ENCODE data around the gene POLD1. TPM values are rescaled to one million over a fixed set of nuclear protein-coding genes. Genes with fewer than 3 reads are reported as not detected.

The POLD1 gene
- total RNA-seq, 1 donor from 2014 or later = 91.8 TPM

DNA sequence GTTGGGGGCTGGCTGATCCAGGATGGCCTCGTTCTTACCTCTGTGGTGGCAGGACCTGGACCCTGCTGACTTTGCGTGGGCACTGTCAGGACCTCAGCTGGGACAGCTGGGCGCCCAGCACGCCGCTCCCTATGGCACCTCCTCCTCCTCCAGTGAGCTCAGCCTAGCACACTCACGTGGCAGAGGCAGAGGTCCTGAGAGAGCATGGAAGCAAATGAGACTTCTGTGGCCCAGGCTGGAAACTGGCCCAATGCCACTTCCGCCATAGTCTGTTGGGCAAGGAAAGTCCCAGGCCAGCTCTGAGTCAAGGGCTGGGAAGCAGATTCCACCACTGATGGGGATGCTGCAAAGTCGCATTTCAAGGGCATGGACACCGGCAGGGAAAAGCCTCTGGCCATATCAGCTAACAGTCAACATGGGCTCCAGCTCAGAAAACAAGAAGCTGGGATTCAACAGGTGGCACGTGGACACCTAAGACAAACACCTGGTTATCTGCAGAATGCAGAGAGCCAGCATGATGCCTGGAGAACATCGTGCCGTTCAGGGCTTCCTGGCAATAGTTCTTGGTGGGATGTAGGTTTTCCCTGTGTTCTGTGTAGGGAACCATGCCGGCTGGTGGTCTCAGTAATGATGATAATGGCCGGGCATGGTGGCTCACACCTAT, 65.2 kb downstream of the POLD1 start:
- TF ChIP-seq CTCF (conservative IDR thresholded peaks at IDR 0.05) = no peak
- peaks cover 10% of the 10 kb centered on the region for H3K27me3 Mint-ChIP-seq
- H3K27ac Mint-ChIP-seq = no peak overlapping the region
- no peaks in the 10 kb centered on the region for H3K9me3 Mint-ChIP-seq
- DNase-seq (ENCODE audit: extremely low spot score, unreplicated experiment) = no peak
- no peak overlapping the region for H3K4me3 Mint-ChIP-seq
- H3K4me1 Mint-ChIP-seq (ENCODE audit: unreplicated experiment) = no peaks in the 10 kb centered on the region
- no peaks in the 10 kb centered on the region for H3K36me3 Mint-ChIP-seq

DNA sequence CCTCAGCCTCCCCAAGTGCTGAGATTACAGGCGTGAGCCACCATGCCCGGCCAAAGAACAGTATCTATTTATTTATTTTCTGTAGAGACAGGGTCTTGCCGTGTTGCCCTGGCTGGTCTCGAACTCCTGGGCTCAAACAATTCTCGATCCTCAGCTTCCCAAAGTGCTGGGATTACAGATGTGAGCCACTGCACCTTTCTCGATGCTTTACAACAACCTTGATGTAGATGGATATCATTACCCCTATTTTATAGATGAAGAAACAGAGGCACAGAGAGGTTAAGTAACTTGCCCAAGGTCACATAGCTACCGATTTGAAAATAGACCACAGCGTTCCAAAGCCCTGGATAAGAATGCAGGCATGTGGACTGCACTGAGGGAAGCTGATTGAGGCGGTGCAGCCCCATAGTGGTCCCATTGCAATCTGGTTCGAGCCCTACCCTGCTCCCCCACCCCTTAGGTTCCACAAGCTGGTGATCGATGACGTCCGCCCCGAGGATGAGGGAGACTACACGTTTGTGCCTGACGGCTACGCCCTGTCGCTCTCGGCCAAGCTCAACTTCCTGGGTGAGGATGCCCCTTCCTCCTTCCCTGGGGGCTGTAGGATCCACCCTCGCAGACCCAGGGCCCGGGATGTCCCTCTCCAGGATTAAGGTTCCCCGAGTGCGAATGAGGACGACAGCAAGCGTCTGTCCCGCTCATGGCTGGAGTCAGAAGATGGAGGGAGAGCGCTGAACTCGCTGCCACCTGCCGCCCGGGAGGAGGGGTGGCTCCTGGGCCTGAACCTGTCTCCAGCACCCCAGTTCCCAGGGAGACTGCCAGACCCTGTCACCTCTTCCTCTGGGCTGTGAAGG, 66.4 kb downstream of the POLD1 start:
- H3K4me3 Mint-ChIP-seq = no peak overlapping the region
- no peak for DNase-seq (ENCODE audit: extremely low spot score, unreplicated experiment)
- no peaks in the 10 kb centered on the region for H3K9me3 Mint-ChIP-seq
- TF ChIP-seq CTCF (conservative IDR thresholded peaks at IDR 0.05) = no peak
- no peaks in the 10 kb centered on the region for H3K4me1 Mint-ChIP-seq (ENCODE audit: unreplicated experiment)
- no peak overlapping the region for H3K27ac Mint-ChIP-seq
- peaks cover 6% of the 10 kb centered on the region for H3K27me3 Mint-ChIP-seq
- H3K36me3 Mint-ChIP-seq = no peaks in the 10 kb centered on the region

- Mint-ChIP-seq H3K9me3 (no peaks in the 10 kb centered on the region), H3K27me3 (peaks cover 10% of the 10 kb centered on the region), H3K27ac (no peak overlapping the region), H3K36me3 (no peaks in the 10 kb centered on the region), H3K4me1 (ENCODE audit: unreplicated experiment) (no peaks in the 10 kb centered on the region), H3K4me3 (no peak overlapping the region)
- no peak for DNase-seq (ENCODE audit: extremely low spot score, unreplicated experiment)
- TF ChIP-seq CTCF (conservative IDR thresholded peaks at IDR 0.05) = no peak
Observed at GRCh38 chr19:50451223-50451534, 67.0 kb downstream of the POLD1 start.

DNA sequence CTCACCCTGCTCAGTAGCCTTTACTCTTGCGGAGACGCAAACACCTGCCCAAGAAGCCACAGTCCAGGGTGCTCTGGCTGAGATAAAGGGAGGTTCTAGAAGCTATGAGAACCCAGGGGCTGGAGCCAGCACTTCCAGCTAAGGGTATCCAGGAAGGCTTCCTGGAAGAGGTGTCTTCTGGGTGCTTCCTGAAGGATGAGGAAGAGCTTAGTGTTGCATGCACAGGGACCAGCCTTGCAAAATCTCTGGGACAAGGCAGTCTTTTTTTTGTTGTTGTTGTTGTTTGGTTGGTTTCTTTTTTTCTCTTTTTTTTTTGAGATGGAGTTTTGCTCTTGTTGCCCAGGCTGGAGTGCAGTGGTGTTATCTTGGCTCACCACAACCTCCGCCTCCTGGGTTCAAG, 69.1 kb downstream of the POLD1 start:
- Mint-ChIP-seq H3K4me3 (no peak overlapping the region), H3K27ac (no peak overlapping the region), H3K9me3 (no peaks in the 10 kb centered on the region), H3K4me1 (ENCODE audit: unreplicated experiment) (no peaks in the 10 kb centered on the region), H3K36me3 (no peaks in the 10 kb centered on the region), H3K27me3 (peaks cover 10% of the 10 kb centered on the region)
- no peak for TF ChIP-seq CTCF (conservative IDR thresholded peaks at IDR 0.05)
- DNase-seq (ENCODE audit: extremely low spot score, unreplicated experiment) = no peak

GRCh38 chr19:50455992-50456391, 71.8 kb downstream of the POLD1 start:
- no peaks in the 10 kb centered on the region for H3K4me1 Mint-ChIP-seq (ENCODE audit: unreplicated experiment)
- H3K27me3 Mint-ChIP-seq = peaks cover 10% of the 10 kb centered on the region
- no peaks in the 10 kb centered on the region for H3K9me3 Mint-ChIP-seq
- H3K27ac Mint-ChIP-seq = no peak overlapping the region
- TF ChIP-seq CTCF (conservative IDR thresholded peaks at IDR 0.05) = no peak
- no peak for DNase-seq (ENCODE audit: extremely low spot score, unreplicated experiment)
- H3K36me3 Mint-ChIP-seq = no peaks in the 10 kb centered on the region
- no peak overlapping the region for H3K4me3 Mint-ChIP-seq
